Tibial artery (tissue), 4 donors: ENCODE data around the gene KSR1.

Experiments
- DNase-seq, 2 donors: peaks; one replicate each; pipeline ENCODE4 v3.0.0-alpha.2; 2019
- H3K27ac ChIP-seq, 2 donors: fragments of 200-600 bp; sonication (generic) in 1 of 2; 1 replicate in 1 of 2; 2 replicates in 1 of 2; pipeline ENCODE4 v1.5.1; 2018 to 2019; ENCODE audit warnings: mild to moderate bottlenecking in 1 of 2
- H3K27me3 ChIP-seq, 2 donors: fragments of 200-600 bp; sonication (generic) in 1 of 2; one replicate each; pipeline versions ENCODE4 v1.5.1 to v1.6.0; 2016 to 2019
- H3K36me3 ChIP-seq, 3 donors: fragments of 200-600 bp; sonication (generic) in 2 of 3; one replicate each; pipeline ENCODE4 v1.5.1; 2016 to 2019; ENCODE audit warnings: mild to moderate bottlenecking in 2 of 3
- H3K4me1 ChIP-seq, 4 donors: fragments of 200-600 bp; sonication (generic) in 2 of 4; 1 replicate in 3 of 4; 2 replicates in 1 of 4; pipeline ENCODE4 v1.5.1; 2016 to 2019
- H3K4me3 ChIP-seq, 2 donors: fragments of 200-600 bp; sonication (generic) in 1 of 2; 1 replicate in 1 of 2; 2 replicates in 1 of 2; pipeline ENCODE4 v1.5.1; 2018 to 2019; ENCODE audit warnings: mild to moderate bottlenecking in 2 of 2
- H3K9me3 ChIP-seq, 3 donors: fragments of 200-600 bp; sonication (generic) in 1 of 3; one replicate each; pipeline ENCODE4 v1.5.1; 2016 to 2019
- intact Hi-C: fragments of 100-400 bp; cut with DNase I; formaldehyde crosslinking; loops from one replicate; pipeline ENCODE4 v1.15.0; 2023; ENCODE audit warnings: low total_unique reads
- TF ChIP-seq, protein P1 (sequence below), 2 experiments: fragments of 200-600 bp in 1 of 2; fragments of 450-650 bp in 1 of 2; IDR thresholded peaks; one replicate each; pipeline ENCODE4 v1.5.1; 2017 to 2019; ENCODE audit warnings: antibody characterized with exemption in 2 of 2, mild to moderate bottlenecking in 1 of 2, moderate library complexity in 1 of 2

KSR1 gene

DNA sequence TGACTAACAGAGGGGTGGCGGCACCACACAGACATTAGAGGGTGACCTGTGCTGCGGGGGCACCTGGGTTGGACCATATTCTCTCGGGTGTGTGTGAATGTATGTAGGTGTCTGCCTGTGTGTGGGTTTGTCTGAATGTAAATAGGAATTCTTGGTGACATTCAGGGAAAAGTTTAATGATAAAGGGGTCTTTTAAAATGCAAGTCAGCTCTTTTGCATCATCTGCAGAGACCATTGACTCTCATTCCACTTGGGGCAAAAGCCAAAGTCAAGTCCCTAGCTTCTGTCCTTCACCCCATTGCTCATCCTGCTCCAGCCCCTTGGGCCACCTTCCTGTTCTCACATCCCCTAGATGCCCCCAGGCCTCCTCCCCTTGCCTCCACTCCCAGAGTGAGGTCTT is 23.6 kb downstream of the KSR1 start:
- H3K4me3 ChIP-seq, result no peak overlapping the region
- H3K9me3 ChIP-seq, result no peaks in the 10 kb centered on the region
- intact Hi-C loops, result loop anchor here (10.0 kb wide), 1 partner anchor 75 kb away; no protein-coding TSS in a partner anchor
- H3K36me3 ChIP-seq, result no peaks in the 10 kb centered on the region
- H3K27me3 ChIP-seq, result no peaks in the 10 kb centered on the region
- no peaks in the 10 kb centered on the region for H3K4me1 ChIP-seq
- no peak overlapping the region for H3K27ac ChIP-seq
- DNase-seq, result no peak
- TF ChIP-seq, protein P1, sequence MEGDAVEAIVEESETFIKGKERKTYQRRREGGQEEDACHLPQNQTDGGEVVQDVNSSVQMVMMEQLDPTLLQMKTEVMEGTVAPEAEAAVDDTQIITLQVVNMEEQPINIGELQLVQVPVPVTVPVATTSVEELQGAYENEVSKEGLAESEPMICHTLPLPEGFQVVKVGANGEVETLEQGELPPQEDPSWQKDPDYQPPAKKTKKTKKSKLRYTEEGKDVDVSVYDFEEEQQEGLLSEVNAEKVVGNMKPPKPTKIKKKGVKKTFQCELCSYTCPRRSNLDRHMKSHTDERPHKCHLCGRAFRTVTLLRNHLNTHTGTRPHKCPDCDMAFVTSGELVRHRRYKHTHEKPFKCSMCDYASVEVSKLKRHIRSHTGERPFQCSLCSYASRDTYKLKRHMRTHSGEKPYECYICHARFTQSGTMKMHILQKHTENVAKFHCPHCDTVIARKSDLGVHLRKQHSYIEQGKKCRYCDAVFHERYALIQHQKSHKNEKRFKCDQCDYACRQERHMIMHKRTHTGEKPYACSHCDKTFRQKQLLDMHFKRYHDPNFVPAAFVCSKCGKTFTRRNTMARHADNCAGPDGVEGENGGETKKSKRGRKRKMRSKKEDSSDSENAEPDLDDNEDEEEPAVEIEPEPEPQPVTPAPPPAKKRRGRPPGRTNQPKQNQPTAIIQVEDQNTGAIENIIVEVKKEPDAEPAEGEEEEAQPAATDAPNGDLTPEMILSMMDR (IDR thresholded peaks at IDR 0.05), result no peak

DNA sequence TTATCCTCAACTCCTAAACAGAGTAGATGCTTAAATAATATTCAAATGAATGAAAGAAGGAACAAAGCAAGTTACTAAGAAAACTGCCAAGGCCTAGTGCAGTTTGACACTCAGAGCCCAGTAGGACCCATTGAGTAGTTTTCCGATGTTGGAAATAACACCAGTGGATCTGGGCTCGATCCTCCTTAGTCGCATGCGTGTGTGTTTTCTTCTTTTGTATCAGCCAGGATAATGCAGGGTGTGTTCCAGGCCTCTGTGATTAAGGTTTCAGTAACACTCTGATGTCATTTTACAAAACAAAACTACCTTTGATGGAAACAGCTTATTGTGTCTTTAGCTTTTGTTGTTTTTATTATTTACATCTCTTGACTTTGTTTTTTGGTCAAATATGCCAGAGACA is 24.5 kb downstream of the KSR1 start:
- Histone ChIP-seq H3K4me1 (no peaks in the 10 kb centered on the region), H3K27ac (no peak overlapping the region), H3K27me3 (no peaks in the 10 kb centered on the region), H3K9me3 (no peaks in the 10 kb centered on the region), H3K4me3 (no peak overlapping the region), H3K36me3 (no peaks in the 10 kb centered on the region)
- intact Hi-C loops, result loop anchor here (10.0 kb wide), 1 partner anchor 76 kb away; no protein-coding TSS in a partner anchor
- TF ChIP-seq, protein P1 (IDR thresholded peaks at IDR 0.05), result no peak
- no peak for DNase-seq

DNA sequence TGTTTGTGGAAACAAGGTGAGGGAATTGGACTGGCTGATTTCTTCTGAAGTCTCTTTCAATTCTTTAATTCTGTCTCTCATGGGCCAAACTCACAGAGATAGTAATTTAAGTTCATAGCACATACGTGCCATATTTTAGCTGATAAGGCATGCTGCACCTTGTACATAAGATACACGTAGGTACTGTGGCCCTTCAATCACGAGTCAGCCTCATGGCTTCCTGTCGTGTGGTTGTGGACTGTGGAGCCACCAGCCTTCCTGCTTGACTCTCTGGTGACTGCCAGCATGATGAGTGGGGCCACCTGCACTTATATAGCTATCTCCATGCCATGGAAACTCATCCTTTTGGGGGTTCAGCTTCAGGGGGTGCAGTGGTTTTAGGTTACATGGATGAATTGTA is 25.1 kb downstream of the KSR1 start:
- H3K4me3 ChIP-seq, result no peak overlapping the region
- no peaks in the 10 kb centered on the region for H3K27me3 ChIP-seq
- no peaks in the 10 kb centered on the region for H3K36me3 ChIP-seq
- intact Hi-C loops, result loop anchor here (10.0 kb wide), 1 partner anchor 77 kb away; no protein-coding TSS in a partner anchor
- no peak for DNase-seq
- TF ChIP-seq, protein P1 (IDR thresholded peaks at IDR 0.05), result no peak
- no peaks in the 10 kb centered on the region for H3K9me3 ChIP-seq
- no peak overlapping the region for H3K27ac ChIP-seq
- no peaks in the 10 kb centered on the region for H3K4me1 ChIP-seq

DNA sequence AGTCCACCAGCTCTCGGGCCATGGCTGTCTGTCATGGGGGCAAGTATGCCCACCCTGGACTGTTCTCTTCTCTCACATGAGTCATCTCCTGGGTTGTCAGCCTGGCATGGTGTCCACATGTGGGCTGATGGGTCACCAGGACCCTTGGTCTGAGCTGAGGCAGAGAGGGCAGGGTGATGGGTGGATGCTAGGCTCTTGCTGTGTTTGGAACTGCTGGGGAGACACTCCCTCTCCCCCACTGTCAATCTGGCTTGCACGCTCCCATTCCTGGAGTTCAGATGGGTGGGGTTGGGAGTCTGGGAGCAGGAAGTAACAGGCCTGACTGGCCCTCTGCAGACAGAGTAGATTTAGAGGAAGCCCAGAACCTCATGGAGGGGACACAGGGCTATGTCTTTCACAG is 28.9 kb downstream of the KSR1 start:
- H3K4me1 ChIP-seq, result peaks cover 0 to 15% (median 10%) of the 10 kb centered on the region in 4 donors
- no peaks in the 10 kb centered on the region for H3K9me3 ChIP-seq
- no peak overlapping the region for H3K4me3 ChIP-seq
- TF ChIP-seq, protein P1 (IDR thresholded peaks at IDR 0.05), result no peak
- H3K36me3 ChIP-seq, result no peaks in the 10 kb centered on the region
- DNase-seq, result no peak
- intact Hi-C loops, result loop anchor here (10.0 kb wide), 1 partner anchor 80 kb away; no protein-coding TSS in a partner anchor
- H3K27me3 ChIP-seq, result no peaks in the 10 kb centered on the region
- no peak overlapping the region for H3K27ac ChIP-seq

DNA sequence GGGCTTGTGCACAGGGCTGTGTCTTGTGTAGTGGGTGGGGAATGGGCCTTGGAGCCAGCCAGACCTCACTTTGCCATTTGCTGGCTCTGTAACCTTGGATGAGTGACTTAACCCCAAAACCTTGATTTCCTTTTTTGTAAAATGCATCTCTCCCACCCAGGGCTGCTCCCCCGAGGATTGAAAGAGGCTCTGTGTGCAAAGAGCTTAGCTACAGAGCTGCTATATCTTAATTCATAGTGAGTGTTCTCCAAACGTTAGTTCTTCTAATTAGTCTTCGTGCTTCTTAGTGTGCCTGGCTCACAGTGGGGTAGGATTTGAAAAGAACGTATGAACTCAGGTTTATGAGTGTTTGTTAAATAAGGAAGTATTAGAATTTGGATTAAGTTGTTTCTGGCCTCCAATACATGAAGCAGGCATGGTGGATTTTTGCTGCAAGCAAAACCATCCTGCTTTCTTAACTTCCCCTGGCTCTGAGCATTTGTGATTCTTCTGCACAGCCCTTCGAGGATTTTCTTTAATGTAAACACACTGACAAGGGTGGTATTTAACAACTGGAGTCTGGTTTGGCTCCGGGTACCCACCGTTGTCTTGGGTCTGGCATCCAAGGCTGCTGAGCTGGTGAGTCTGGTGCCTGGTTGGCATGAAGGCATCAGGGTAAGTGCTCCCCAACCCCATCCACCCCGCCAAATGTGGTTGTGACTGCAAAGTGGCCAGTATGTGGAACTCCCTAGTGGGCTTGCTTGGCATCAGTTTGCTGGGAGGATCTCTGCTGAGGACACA is 29.7 kb downstream of the KSR1 start:
- TF ChIP-seq, protein P1 (IDR thresholded peaks at IDR 0.05), result no peak
- Histone ChIP-seq H3K27me3 (no peaks in the 10 kb centered on the region), H3K27ac (no peak overlapping the region), H3K9me3 (no peaks in the 10 kb centered on the region), H3K36me3 (no peaks in the 10 kb centered on the region), H3K4me1 (peaks cover 0 to 15% (median 10%) of the 10 kb centered on the region in 4 donors), H3K4me3 (no peak overlapping the region)
- DNase-seq, result no peak
- intact Hi-C loops, result loop anchor here (10.0 kb wide), 1 partner anchor 81 kb away; no protein-coding TSS in a partner anchor
